GM12801 (cell line): ENCODE measurements around the gene FBXW7.

ENCODE experiments used
- TF ChIP-seq, protein P1 (sequence below): IDR thresholded peaks from one replicate; pipeline ENCODE4 v1.5.1; 2011; ENCODE audit warnings: control low read depth; ENCODE audit not compliant: insufficient read length; ENCODE audit errors: extremely low read depth

FBXW7 gene

DNA sequence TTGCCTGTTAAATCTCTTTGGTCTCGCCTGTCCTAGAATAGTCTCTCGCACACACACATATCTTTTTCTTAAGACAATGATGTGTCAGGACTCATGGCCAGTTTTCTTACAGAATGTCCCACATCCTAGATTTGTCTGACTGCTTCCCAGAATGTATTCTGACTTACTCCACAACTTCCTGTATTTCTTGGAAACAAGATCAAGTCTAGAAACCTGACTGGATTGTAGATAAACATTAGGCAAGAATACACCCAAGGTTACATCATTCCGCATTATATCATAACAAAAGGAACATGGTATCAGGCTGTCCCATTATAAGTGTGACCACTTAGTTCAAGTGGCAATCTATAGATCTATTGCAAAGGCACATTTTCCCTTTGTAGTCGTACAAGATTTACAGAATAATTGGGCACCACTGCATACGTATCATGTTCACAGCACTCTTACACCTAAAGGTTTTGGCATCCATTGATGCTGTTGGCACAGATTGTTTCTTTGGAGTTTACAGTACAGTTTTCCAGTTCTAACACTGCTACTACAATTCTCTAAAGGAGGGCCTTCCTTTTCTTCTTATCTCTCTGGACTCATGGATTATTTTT lies 56.4 kb downstream of the FBXW7 start:
- TF ChIP-seq, protein P1, sequence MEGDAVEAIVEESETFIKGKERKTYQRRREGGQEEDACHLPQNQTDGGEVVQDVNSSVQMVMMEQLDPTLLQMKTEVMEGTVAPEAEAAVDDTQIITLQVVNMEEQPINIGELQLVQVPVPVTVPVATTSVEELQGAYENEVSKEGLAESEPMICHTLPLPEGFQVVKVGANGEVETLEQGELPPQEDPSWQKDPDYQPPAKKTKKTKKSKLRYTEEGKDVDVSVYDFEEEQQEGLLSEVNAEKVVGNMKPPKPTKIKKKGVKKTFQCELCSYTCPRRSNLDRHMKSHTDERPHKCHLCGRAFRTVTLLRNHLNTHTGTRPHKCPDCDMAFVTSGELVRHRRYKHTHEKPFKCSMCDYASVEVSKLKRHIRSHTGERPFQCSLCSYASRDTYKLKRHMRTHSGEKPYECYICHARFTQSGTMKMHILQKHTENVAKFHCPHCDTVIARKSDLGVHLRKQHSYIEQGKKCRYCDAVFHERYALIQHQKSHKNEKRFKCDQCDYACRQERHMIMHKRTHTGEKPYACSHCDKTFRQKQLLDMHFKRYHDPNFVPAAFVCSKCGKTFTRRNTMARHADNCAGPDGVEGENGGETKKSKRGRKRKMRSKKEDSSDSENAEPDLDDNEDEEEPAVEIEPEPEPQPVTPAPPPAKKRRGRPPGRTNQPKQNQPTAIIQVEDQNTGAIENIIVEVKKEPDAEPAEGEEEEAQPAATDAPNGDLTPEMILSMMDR = no peak

DNA sequence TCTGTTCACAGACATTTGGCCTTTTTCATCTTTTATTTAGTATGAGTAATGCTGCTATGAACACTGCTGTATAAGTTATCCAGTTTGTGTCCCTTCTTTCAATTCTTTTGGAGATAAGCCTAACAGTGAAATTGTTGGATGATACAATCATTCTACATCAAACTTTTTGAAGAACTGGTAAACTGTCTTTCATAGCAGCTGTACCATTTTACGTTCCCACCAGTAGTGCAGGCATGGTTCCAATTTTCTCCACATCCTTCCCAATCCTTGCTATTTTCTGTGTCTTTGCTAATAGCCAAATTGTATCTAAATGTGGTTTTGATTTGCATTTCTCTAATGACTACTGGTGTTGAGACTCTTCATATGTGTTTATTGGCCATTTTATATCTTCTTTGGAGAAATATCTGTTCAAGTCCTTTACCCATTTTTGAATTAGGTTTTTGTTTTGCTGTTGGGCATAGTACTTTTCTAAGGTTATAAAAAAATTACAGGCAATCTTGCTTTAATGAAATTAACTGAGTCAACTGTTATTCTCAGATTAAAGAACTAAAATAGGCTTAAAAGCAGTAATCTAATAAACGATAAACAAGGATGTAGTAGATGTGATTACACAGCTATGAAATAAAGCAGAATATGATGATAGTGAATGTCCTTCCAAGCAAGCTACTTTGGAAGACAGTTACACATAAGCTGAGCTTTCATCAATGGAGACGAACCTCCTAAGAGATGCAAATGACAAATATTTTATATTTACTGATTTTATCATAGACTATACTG lies 57.2 kb downstream of the FBXW7 start:
- TF ChIP-seq, protein P1 = no peak

DNA sequence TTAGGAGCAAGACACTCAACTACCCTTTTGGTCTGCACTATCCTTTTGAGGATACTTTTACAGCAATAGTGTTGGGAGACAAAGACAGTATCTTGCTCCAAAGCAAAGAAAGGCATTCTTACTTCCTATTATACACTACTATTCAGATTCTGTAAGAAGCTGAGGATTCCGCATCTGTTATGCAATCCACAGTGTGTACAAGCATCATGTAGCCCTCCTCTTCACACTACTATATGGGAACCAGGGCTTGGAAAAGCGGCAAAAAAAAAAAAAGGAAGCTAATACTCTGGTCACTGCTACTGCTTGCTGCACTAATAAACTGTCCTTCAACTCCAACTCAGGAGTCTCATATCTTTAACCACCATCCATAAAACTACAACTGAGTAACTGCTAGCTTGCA lies 59.1 kb downstream of the FBXW7 start:
- TF ChIP-seq, protein P1 = no peak

DNA sequence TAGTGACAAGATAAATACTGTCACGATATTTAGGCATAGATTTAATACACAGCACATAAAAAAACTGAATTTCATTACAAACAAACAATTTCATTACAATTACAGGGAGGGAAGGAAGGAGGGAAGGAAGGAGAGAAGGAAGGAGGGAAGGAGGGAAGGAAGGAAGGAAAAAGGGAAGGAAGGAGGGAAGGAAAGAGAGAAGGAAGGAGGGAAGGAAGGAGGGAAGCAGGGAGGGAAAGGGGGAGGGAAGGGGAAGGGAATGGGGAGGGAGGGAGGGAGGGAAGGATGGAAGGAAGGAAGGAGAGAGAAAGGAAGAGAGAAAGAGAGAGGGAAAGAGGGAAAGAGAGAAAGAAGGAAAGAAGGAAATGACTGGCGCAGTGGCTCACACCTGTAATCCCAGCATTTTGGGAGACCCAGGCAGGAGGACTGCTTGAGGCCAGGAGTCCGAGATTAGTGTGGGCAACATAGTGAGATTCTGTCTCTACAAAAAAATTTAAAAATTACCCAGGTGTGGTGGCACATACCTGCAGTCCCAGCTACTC lies 64.6 kb downstream of the FBXW7 start:
- TF ChIP-seq, protein P1 = no peak

DNA sequence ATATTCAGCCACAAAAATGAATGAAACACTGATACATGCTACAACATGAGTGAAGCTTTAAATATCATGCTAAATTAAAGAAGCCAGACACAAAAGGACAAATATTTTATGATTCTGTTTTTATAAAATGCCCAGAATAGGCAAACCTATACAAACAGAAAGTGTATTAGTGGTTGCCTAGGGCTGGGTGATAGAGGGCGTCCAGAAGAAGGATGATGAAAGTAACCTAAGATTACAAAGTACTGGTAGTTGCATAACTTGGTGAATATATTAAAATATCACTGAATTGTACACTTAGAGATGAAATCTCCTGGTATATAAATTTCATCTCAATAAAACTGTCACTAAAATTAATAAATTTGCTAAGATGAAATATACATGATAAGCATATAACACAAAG lies 67.5 kb downstream of the FBXW7 start:
- TF ChIP-seq, protein P1 = no peak

DNA sequence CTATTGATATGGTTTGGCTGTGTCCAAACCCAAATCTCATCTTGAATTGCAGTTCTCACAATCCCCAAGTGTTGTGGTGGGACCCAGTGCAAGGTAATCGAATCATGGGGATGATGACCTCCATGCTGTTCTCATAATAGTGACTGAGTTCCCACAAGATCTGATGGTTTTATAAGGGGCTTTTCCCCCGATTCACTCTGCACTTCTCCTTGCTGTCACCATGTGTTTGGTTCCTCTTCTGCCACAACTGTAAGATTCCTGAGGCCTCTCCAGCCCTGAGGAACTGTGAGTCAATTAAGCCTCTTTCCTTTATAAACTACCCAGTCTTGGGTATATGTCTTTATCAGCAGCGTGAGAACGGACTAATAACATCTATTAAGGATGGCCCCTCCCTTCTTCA lies 68.8 kb downstream of the FBXW7 start:
- TF ChIP-seq, protein P1 = no peak

DNA sequence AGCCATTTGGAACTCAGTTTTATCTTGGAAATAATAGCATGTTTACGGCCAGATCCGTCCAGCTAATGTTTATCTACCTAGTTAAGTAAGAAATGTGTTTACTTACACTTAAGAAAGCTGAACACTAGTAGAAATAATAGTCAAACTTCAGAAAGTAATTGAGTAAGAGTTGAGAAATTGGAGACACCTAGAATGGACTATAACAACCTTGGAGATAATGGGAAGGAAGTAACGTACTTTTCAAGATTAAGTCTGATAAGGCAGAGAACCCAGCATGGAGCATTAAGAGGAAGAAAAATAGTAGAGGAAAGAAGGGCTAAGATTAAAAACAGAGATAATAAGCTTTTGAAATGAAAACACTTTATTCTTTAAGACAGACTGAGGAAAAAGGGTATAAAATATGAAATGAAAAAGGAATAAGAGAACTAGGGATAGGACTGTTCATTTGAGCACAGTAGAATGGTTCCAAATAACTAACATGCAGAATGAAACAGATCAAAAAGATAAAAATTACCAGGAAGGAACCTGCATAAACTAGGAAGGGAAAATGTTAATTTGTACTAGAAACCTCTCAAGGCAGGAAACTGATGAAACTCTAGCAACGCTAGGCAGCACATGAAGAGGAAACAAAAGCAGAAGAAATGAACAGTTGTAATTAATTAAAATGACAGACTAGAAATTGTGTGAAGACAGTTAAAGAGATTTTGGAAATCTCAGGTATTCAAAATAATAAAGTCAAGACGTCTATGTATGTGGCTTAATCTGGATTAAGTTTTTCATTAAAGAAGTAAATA lies 71.7 kb downstream of the FBXW7 start:
- TF ChIP-seq, protein P1 = no peak
